Fibroblast of lung (primary cell): Measurements from ENCODE around the gene PREP. TPM values are rescaled to one million over a fixed set of nuclear protein-coding genes. Genes with fewer than 3 reads are reported as not detected.
A peak's percentile ranks its signal among the peaks of the same experiment; 100 is the strongest.

Experiments
- DNase-seq, 2 donors: peaks; one replicate each; pipeline versions ENCODE4 v3.0.0 to v3.0.0-alpha.2; 2010; ENCODE audit warnings: low read depth in 2 of 2
- H2AFZ ChIP-seq: 2 replicates; pipeline ENCODE4 v1.5.1; 2012; ENCODE audit warnings: low read length, control low read depth, inconsistent platforms
- H3K27ac ChIP-seq: 2 replicates; pipeline ENCODE4 v1.5.1; 2011; ENCODE audit warnings: low read length, control low read depth; ENCODE audit not compliant: insufficient read depth
- H3K27me3 ChIP-seq: 2 replicates; pipeline ENCODE4 v1.5.1; 2011; ENCODE audit warnings: mild to moderate bottlenecking, low read length; ENCODE audit not compliant: control insufficient read depth, insufficient read depth
- H3K36me3 ChIP-seq: 2 replicates; pipeline ENCODE4 v1.5.1; 2011; ENCODE audit warnings: low read length; ENCODE audit not compliant: control insufficient read depth, insufficient read depth
- H3K4me1 ChIP-seq: 2 replicates; pipeline ENCODE4 v1.5.1; 2011; ENCODE audit warnings: low read length; ENCODE audit not compliant: control insufficient read depth, insufficient read depth; ENCODE audit errors: extremely low read depth
- H3K4me2 ChIP-seq: 2 replicates; pipeline ENCODE4 v1.5.1; 2011; ENCODE audit warnings: low read length, control low read depth; ENCODE audit not compliant: insufficient read depth; ENCODE audit errors: extremely low read depth
- H3K4me3 ChIP-seq, 4 experiments: fragments of 200-600 bp in 1 of 4; sonication (generic) in 1 of 4; replicated peaks in 1 of 4; 2 replicates each; pipeline ENCODE4 v1.5.1; 2011 to 2016; ENCODE audit warnings: low read length in 4 of 4, low read depth in 3 of 4, mild to moderate bottlenecking in 3 of 4, control low read depth in 2 of 4, inconsistent platforms in 1 of 4, mixed read lengths in 1 of 4; ENCODE audit not compliant: insufficient read depth in 1 of 4; ENCODE audit errors: control extremely low read depth in 1 of 4
- H3K79me2 ChIP-seq: 2 replicates; pipeline ENCODE4 v1.5.1; 2012; ENCODE audit warnings: mild to moderate bottlenecking, low read length, inconsistent platforms; ENCODE audit not compliant: control insufficient read depth, insufficient read depth
- H3K9ac ChIP-seq: 2 replicates; pipeline ENCODE4 v1.5.1; 2011; ENCODE audit warnings: mild to moderate bottlenecking, low read length, control low read depth; ENCODE audit not compliant: insufficient read depth
- H3K9me3 ChIP-seq: 2 replicates; pipeline ENCODE4 v1.5.1; 2012; ENCODE audit warnings: low read depth, low read length; ENCODE audit not compliant: control insufficient read depth, insufficient read depth
- H4K20me1 ChIP-seq: 2 replicates; pipeline ENCODE4 v1.5.1; 2011; ENCODE audit warnings: low read length; ENCODE audit not compliant: control insufficient read depth, insufficient read depth; ENCODE audit errors: extremely low read depth
- CTCF ChIP-seq, 2 donors: IDR thresholded peaks in 1 of 2; conservative IDR thresholded peaks in 1 of 2; 1 replicate in 1 of 2; 2 replicates in 1 of 2; pipeline ENCODE4 v1.5.1; 2011 to 2012; ENCODE audit warnings: low read length in 2 of 2, control low read depth in 1 of 2, inconsistent platforms in 1 of 2, low read depth in 1 of 2, mild to moderate bottlenecking in 1 of 2
- EZH2 ChIP-seq: IDR thresholded peaks from 2 replicates; pipeline ENCODE4 v1.5.1; 2012; ENCODE audit warnings: low read length, control low read depth, mild to moderate bottlenecking; ENCODE audit errors: missing control alignments
- polyA plus RNA-seq, 2 donors: library from polyadenylated mRNA; depleted of rRNA in 1 of 2; stranded (reverse) in 1 of 2; unstranded in 1 of 2; fragments of >200 nt; gene quantifications; 2 replicates each; pipeline ENCODE4 v1.2.1, GENCODE V29; 2011 to 2012; ENCODE audit warnings: missing spikeins in 1 of 2
- total RNA-seq: library from RNA; depleted of rRNA; stranded (reverse); fragments of >200 nt; gene quantifications from 2 replicates; pipeline ENCODE4 v1.2.1, GENCODE V29; 2014

The PREP gene
- total and polyA plus RNA-seq, 2 donors (not counting 1 experiment from before 2014, with no cell fraction given), result 18.3 to 30.7 TPM

- Histone ChIP-seq H2AFZ (no peak overlapping the region), H3K4me3 (no peak overlapping the region), H3K79me2 (no peaks in the 10 kb centered on the region), H3K27me3 (no peaks in the 10 kb centered on the region), H3K4me2 (no peak overlapping the region), H3K36me3 (no peaks in the 10 kb centered on the region), H3K9me3 (no peaks in the 10 kb centered on the region), H3K27ac (no peak overlapping the region), H3K9ac (no peak overlapping the region), H3K4me1 (no peaks in the 10 kb centered on the region), H4K20me1 (no peaks in the 10 kb centered on the region)
- DNase-seq, result no peak
- TF ChIP-seq EZH2, result no peak
- TF ChIP-seq CTCF (conservative IDR thresholded peaks at IDR 0.05 in 1 of 2, IDR thresholded peaks at IDR 0.05 in 1 of 2; ENCODE audit: low read depth in 1 of 2, low read length in 2 of 2), result peak in 1 of 2 donors; percentile 19
Observed at GRCh38 chr6:105317607-105318533, 85.0 kb downstream of the PREP start.

DNA sequence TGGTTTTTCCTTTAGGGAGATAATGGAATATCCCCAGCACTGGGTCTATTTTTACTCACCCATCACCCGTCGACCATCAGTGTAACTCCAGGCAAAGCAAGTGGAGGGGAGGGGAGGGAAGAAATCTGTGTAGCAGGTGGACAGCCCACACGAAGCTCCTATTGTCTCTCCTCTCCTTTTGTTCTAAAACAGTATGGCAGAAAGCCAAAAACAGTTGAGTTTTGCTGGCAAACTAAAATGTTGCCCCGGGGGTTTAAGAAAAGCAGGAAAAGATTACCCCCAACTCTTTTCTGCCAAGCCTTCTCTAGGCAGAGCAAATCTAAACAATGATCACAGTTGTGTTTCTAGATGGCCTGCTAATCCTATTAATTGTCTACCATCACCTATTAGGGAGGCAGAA, 89.7 kb downstream of the PREP start:
- no peaks in the 10 kb centered on the region for H3K9me3 ChIP-seq
- H3K79me2 ChIP-seq, result no peaks in the 10 kb centered on the region
- DNase-seq, result no peak
- H3K4me3 ChIP-seq, result no peak overlapping the region
- no peaks in the 10 kb centered on the region for H3K27me3 ChIP-seq
- no peaks in the 10 kb centered on the region for H3K36me3 ChIP-seq
- H3K4me1 ChIP-seq, result no peaks in the 10 kb centered on the region
- TF ChIP-seq EZH2 (no peak), CTCF (conservative IDR thresholded peaks at IDR 0.05 in 1 of 2, IDR thresholded peaks at IDR 0.05 in 1 of 2; ENCODE audit: low read depth in 1 of 2, low read length in 2 of 2) (no peak)
- H3K9ac ChIP-seq, result no peak overlapping the region
- H3K4me2 ChIP-seq, result no peak overlapping the region
- H3K27ac ChIP-seq, result no peak overlapping the region
- no peaks in the 10 kb centered on the region for H4K20me1 ChIP-seq
- no peak overlapping the region for H2AFZ ChIP-seq

GRCh38 chr6:105310947-105311346, 91.9 kb downstream of the PREP start:
- H4K20me1 ChIP-seq, result no peaks in the 10 kb centered on the region
- no peak for DNase-seq
- no peak overlapping the region for H3K9ac ChIP-seq
- H3K27ac ChIP-seq, result no peak overlapping the region
- no peaks in the 10 kb centered on the region for H3K9me3 ChIP-seq
- no peaks in the 10 kb centered on the region for H3K36me3 ChIP-seq
- H3K27me3 ChIP-seq, result no peaks in the 10 kb centered on the region
- H3K4me2 ChIP-seq, result no peak overlapping the region
- H3K79me2 ChIP-seq, result no peaks in the 10 kb centered on the region
- no peak overlapping the region for H3K4me3 ChIP-seq
- no peak for TF ChIP-seq EZH2
- TF ChIP-seq CTCF (conservative IDR thresholded peaks at IDR 0.05 in 1 of 2, IDR thresholded peaks at IDR 0.05 in 1 of 2; ENCODE audit: low read depth in 1 of 2, low read length in 2 of 2), result no peak
- H3K4me1 ChIP-seq, result no peaks in the 10 kb centered on the region
- H2AFZ ChIP-seq, result no peak overlapping the region
